Hematopoietic multipotent progenitor cell treated with erythropoietin and hydrocortisone succinate and interleukin-3 and kit ligand, for 4 days (in vitro differentiated cells): ENCODE results near the gene TAF4.

Experiments used
- DNase-seq: peaks from one replicate; pipeline ENCODE4 v3.0.0-alpha.2; 2015

Gene TAF4

GRCh38 chr20:61929561-61929960, 136.1 kb downstream of the TAF4 start:
- no peak for DNase-seq

- no peak for DNase-seq
Measured at GRCh38 chr20:61927826-61928541, 137.7 kb downstream of the TAF4 start.

- no peak for DNase-seq
Measured at GRCh38 chr20:61927193-61927825, 138.4 kb downstream of the TAF4 start.

- no peak for DNase-seq
Measured at GRCh38 chr20:61926796-61927192, 138.9 kb downstream of the TAF4 start.

GRCh38 chr20:61926253-61926613, 139.4 kb downstream of the TAF4 start:
- no peak for DNase-seq

- DNase-seq: no peak
Measured at GRCh38 chr20:61925555-61926252, 140.0 kb downstream of the TAF4 start.

- no peak for DNase-seq
Measured at GRCh38 chr20:61924858-61925554, 140.7 kb downstream of the TAF4 start.
